Upper lobe of left lung (tissue), 6 donors: Measurements from ENCODE around the gene ANKRD52. TPM values are rescaled to one million over a fixed set of nuclear protein-coding genes. Genes with fewer than 3 reads are reported as not detected.

Experiments
- ATAC-seq, 2 donors: fragments of 200-7000 bp; cut with Tn5 transposase; one replicate each; pipeline ENCODE4 v1.9.1; 2022; ENCODE audit warnings: mild to moderate bottlenecking in 2 of 2, moderate library complexity in 2 of 2; ENCODE audit not compliant: low FRiP score in 2 of 2
- DNase-seq, 2 donors: peaks; one replicate each; pipeline ENCODE4 v3.0.0-alpha.2; 2019 to 2020
- H3K27ac ChIP-seq, 4 donors: fragments of 200-600 bp; sonication (generic); one replicate each; pipeline ENCODE4 v1.5.1; 2016 to 2019
- H3K27me3 ChIP-seq, 4 donors: fragments of 200-600 bp; sonication (generic); one replicate each; pipeline ENCODE4 v1.5.1; 2017 to 2019
- H3K36me3 ChIP-seq, 4 donors: fragments of 200-600 bp; sonication (generic); one replicate each; pipeline ENCODE4 v1.5.1; 2016 to 2019
- H3K4me1 ChIP-seq, 4 donors: fragments of 200-600 bp; sonication (generic); one replicate each; pipeline ENCODE4 v1.5.1; 2018 to 2019
- H3K4me3 ChIP-seq, 4 donors: fragments of 200-600 bp; sonication (generic); one replicate each; pipeline ENCODE4 v1.5.1; 2017 to 2019; ENCODE audit warnings: mild to moderate bottlenecking in 2 of 4, moderate library complexity in 1 of 4
- H3K9me3 ChIP-seq, 4 donors: fragments of 200-600 bp; sonication (generic); one replicate each; pipeline ENCODE4 v1.5.1; 2018 to 2019
- EP300 ChIP-seq, 4 donors: sonication (generic); formaldehyde crosslinking; IDR thresholded peaks; one replicate each; pipeline ENCODE4 v1.5.1; 2017; ENCODE audit warnings: antibody characterized with exemption in 4 of 4, control low read depth in 2 of 4
- POLR2A ChIP-seq, 4 donors: fragments of 450-650 bp; IDR thresholded peaks; one replicate each; pipeline ENCODE4 v1.5.1; 2016 to 2017; ENCODE audit warnings: antibody characterized with exemption in 4 of 4, mild to moderate bottlenecking in 2 of 4
- POLR2AphosphoS5 ChIP-seq, 2 donors: sonication (generic); formaldehyde crosslinking; IDR thresholded peaks; one replicate each; pipeline ENCODE4 v1.5.1; 2017; ENCODE audit warnings: antibody characterized with exemption in 2 of 2
- WGBS, 2 donors: methylation state at CpG; one replicate each; pipeline ENCODE4 v1.1.5; 2017 to 2018; 5-methylcytosine and 5-hydroxymethylcytosine counted together
- total RNA-seq, 6 donors: library from RNA; depleted of rRNA in 4 of 6; stranded (reverse); fragments of >200 nt in 4 of 6; gene quantifications; one replicate each; pipeline versions ENCODE4 v1.1.0 to v1.2.1, GENCODE V29; 2016 to 2021
- TF ChIP-seq, protein P1 (sequence below), 6 experiments: fragments of 450-650 bp in 4 of 6; fragments of 200-600 bp in 2 of 6; sonication (generic) in 2 of 6; IDR thresholded peaks; one replicate each; pipeline ENCODE4 v1.5.1; 2016 to 2019; ENCODE audit warnings: antibody characterized with exemption in 6 of 6
- donor health status: DM: no; HTN: no; CAD: no; lungs with moderate emphysema.
- donor health status: DM: no; HTN: yes; CAD: no; lungs with severe emphysema.

ANKRD52 gene
- 10 to 100 TPM; 17.6 to 48.2 (median 28.8) TPM for total RNA-seq

DNA sequence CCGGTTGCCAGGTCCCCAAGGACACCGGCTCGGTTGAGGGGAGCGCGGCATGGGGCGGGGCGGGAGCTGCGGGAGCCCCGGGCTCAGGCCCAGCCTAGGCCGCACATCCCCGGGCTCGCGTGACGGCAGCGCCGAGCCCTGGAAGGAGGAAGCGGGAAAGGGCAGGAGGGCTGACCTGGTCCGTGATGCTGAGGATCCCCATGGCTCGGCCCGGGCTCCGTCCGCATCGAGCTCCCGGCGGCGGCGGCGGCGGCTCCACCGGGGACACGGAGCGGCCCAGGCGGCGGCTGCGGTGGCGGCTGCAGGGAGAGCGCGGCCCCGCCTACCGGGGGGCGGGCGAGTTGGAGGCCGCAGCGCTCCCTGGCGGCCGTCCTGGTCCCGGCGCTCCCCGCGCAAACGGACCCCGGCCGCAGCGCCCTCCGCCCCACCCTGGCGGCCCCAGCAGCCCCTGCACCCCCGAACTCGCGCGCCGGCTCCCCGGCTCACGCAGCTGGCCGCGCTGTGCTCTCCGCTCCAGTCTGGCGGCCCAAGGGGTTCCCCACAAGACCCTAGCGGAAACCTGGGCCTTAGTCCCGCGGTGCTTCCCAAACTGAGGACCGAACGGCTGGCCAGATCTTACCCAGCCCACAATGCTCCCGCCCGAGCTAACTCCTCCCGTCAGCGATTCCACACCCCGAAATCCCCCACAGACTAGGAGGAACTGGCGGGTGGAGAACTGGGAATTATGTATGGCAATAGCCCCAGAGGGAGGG is at the start of gene ANKRD52:
Gene ANKRD52, minus strand, starts transcription at position 317 of the 752 bp plus-strand sequence. Its CDS starts 115 bp downstream, at position 202.
- peak within 1 kb of the TSS; percentile 80 to 92 (median 86) for H3K27ac ChIP-seq
- no peaks in the 10 kb centered on the region for H3K9me3 ChIP-seq
- H3K4me3 ChIP-seq = peak within 1 kb of the TSS; percentile 43 to 93 (median 86)
- TF ChIP-seq POLR2A (IDR thresholded peaks at IDR 0.05) = peak in 1 of 4 donors; percentile 63
- peak in 1 of 2 donors; percentile 15 for TF ChIP-seq POLR2AphosphoS5 (IDR thresholded peaks at IDR 0.05)
- TF ChIP-seq EP300 (IDR thresholded peaks at IDR 0.05) = no peak
- TF ChIP-seq, protein P1, sequence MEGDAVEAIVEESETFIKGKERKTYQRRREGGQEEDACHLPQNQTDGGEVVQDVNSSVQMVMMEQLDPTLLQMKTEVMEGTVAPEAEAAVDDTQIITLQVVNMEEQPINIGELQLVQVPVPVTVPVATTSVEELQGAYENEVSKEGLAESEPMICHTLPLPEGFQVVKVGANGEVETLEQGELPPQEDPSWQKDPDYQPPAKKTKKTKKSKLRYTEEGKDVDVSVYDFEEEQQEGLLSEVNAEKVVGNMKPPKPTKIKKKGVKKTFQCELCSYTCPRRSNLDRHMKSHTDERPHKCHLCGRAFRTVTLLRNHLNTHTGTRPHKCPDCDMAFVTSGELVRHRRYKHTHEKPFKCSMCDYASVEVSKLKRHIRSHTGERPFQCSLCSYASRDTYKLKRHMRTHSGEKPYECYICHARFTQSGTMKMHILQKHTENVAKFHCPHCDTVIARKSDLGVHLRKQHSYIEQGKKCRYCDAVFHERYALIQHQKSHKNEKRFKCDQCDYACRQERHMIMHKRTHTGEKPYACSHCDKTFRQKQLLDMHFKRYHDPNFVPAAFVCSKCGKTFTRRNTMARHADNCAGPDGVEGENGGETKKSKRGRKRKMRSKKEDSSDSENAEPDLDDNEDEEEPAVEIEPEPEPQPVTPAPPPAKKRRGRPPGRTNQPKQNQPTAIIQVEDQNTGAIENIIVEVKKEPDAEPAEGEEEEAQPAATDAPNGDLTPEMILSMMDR (IDR thresholded peaks at IDR 0.05) = peak; percentile 88 to 98 (median 96)
- ATAC-seq (peak; percentile 90 to 98), DNase-seq (peak; percentile 79 to 97)
- no peaks in the 10 kb centered on the region for H3K27me3 ChIP-seq
- WGBS, 2 donors = 0% methylated on average over 6 to 18 of the region's 78 CpGs
- peaks cover 8 to 27% (median 26%) of the 10 kb centered on the region in 4 donors for H3K36me3 ChIP-seq
- peaks cover 21 to 32% (median 32%) of the 10 kb centered on the region in 4 donors for H3K4me1 ChIP-seq

DNA sequence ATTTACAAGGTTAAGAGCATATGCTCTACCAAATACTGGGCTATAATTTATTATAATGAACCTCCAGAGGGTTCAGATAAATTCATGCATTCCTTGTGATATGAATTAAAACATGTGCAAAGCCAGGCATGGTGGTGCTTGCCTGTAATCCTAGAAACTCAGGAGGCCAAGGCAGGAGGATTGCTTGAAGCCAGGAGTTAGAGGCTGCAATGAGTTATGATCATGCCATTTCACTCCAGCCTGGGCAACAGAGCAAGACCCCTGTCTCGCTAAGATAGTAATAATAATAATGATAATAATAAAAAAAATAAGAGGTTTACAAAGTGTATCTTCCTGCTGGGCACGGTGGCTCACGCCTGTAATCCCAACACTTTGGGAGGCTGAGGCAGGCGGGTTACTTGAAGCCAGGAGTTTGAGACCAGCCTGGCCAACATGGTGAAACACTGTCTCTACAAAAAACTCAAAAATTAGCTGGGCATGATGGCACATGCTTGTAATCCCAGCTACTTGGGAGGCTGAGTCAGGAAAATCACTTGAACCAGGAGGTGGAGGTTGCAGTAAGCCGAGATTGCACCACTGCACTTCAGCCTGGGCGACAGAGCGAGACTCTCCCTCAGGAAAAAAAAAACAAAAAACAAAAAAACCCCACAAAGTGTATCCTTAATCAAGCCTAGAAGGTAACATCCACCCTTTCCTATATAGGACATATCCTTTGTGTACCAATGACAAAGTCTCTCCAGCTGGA is 49.2 kb upstream of the ANKRD52 start:
- Histone ChIP-seq H3K27me3 (no peaks in the 10 kb centered on the region), H3K27ac (no peak overlapping the region), H3K36me3 (peaks cover 0 to 49% (median 21%) of the 10 kb centered on the region in 4 donors), H3K9me3 (no peaks in the 10 kb centered on the region), H3K4me1 (no peaks in the 10 kb centered on the region), H3K4me3 (no peak overlapping the region)
- no peak for TF ChIP-seq EP300 (IDR thresholded peaks at IDR 0.05)
- TF ChIP-seq, protein P1 (IDR thresholded peaks at IDR 0.05) = no peak
- no peak for TF ChIP-seq POLR2A (IDR thresholded peaks at IDR 0.05)
- no peak for TF ChIP-seq POLR2AphosphoS5 (IDR thresholded peaks at IDR 0.05)
- WGBS, 2 donors = 97% methylated on average over 7 of the region's 7 CpGs
- DNase-seq = no peak
- no peak for ATAC-seq

DNA sequence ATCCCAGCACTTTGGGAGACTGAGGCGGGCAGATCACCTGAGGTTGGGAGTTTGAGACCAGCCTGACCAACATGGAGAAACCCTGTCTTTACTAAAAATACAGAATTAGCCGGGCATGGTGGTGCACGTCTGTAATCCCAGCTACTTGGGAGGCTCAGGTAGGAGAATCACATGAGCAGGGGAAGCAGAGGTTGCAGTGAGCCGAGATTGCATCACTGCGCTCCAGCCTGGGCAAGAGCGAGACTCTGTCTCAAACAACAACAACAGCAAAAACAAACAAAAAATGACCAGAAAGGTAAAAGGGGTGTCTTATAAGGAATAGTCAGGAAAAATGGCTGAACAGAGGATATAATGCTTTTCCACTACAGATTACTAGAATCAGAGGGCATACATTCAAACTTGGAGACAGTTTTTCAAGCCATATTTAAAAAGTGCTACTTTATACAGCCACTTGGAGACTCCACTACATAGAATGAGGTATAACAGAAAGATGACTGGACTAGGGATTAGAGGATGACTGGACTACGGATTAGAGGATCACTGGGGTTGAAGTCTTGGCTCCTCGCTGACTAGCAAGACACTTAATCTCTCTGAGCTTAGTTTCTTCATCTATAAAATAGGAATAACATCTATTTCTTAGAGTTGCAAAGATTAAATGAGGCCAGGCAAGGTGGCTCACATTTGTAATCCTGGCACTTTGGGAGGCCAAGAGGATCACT is 46.8 kb upstream of the ANKRD52 start:
- TF ChIP-seq POLR2A (IDR thresholded peaks at IDR 0.05) (no peak), EP300 (IDR thresholded peaks at IDR 0.05) (no peak), POLR2AphosphoS5 (IDR thresholded peaks at IDR 0.05) (no peak)
- TF ChIP-seq, protein P1 (IDR thresholded peaks at IDR 0.05) = no peak
- H3K36me3 ChIP-seq = peaks cover 0 to 32% (median 16%) of the 10 kb centered on the region in 4 donors
- no peaks in the 10 kb centered on the region for H3K27me3 ChIP-seq
- WGBS, 2 donors = 91 to 97% methylated on average over 8 of the region's 8 CpGs
- H3K4me1 ChIP-seq = peaks cover 7 to 19% (median 9%) of the 10 kb centered on the region in 4 donors
- ATAC-seq = no peak
- H3K9me3 ChIP-seq = no peaks in the 10 kb centered on the region
- DNase-seq = no peak
- no peak overlapping the region for H3K4me3 ChIP-seq
- H3K27ac ChIP-seq = no peak overlapping the region

DNA sequence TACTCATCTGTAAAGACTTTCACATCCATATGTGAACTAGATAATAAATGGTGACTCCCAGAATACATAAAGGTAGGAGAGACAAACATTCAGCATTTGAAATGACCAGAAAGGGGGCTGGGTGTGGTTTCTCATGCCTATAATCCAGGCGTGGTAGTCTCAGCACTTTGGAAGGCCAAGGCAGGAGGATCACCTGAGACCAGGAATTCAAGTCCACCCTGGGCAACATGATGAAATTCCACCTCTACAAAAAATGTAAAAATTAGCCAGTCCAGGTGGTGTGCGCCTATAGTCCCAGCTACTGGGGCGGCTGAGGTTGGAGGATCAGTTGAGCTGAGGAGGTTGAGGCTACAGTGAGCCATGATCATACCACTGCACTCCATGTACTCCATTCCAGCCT is 46.1 kb upstream of the ANKRD52 start:
- peaks cover 0 to 25% (median 11%) of the 10 kb centered on the region in 4 donors for H3K36me3 ChIP-seq
- ATAC-seq (no peak), DNase-seq (no peak)
- no peak overlapping the region for H3K27ac ChIP-seq
- H3K27me3 ChIP-seq = no peaks in the 10 kb centered on the region
- WGBS, 2 donors = 93 to 94% methylated on average over 3 of the region's 3 CpGs
- no peak overlapping the region for H3K4me3 ChIP-seq
- H3K4me1 ChIP-seq = peaks cover 8 to 22% (median 10%) of the 10 kb centered on the region in 4 donors
- TF ChIP-seq POLR2AphosphoS5 (IDR thresholded peaks at IDR 0.05) = no peak
- TF ChIP-seq, protein P1 (IDR thresholded peaks at IDR 0.05) = no peak
- TF ChIP-seq POLR2A (IDR thresholded peaks at IDR 0.05) = no peak
- no peak for TF ChIP-seq EP300 (IDR thresholded peaks at IDR 0.05)
- H3K9me3 ChIP-seq = no peaks in the 10 kb centered on the region
